NCI-H774 (cell line): ENCODE results near the gene PANX2.
"Not testable (repeated sequence)": the region's sequence is repeated elsewhere in the genome, so short reads cannot be mapped to it uniquely, and the experiment has no call there.

Experiments
- DNase-seq: peaks from one replicate; lab custom pipeline; 2025; lab: John Stamatoyannopoulos, UW

Gene PANX2, protein sequence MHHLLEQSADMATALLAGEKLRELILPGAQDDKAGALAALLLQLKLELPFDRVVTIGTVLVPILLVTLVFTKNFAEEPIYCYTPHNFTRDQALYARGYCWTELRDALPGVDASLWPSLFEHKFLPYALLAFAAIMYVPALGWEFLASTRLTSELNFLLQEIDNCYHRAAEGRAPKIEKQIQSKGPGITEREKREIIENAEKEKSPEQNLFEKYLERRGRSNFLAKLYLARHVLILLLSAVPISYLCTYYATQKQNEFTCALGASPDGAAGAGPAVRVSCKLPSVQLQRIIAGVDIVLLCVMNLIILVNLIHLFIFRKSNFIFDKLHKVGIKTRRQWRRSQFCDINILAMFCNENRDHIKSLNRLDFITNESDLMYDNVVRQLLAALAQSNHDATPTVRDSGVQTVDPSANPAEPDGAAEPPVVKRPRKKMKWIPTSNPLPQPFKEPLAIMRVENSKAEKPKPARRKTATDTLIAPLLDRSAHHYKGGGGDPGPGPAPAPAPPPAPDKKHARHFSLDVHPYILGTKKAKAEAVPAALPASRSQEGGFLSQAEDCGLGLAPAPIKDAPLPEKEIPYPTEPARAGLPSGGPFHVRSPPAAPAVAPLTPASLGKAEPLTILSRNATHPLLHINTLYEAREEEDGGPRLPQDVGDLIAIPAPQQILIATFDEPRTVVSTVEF

DNA sequence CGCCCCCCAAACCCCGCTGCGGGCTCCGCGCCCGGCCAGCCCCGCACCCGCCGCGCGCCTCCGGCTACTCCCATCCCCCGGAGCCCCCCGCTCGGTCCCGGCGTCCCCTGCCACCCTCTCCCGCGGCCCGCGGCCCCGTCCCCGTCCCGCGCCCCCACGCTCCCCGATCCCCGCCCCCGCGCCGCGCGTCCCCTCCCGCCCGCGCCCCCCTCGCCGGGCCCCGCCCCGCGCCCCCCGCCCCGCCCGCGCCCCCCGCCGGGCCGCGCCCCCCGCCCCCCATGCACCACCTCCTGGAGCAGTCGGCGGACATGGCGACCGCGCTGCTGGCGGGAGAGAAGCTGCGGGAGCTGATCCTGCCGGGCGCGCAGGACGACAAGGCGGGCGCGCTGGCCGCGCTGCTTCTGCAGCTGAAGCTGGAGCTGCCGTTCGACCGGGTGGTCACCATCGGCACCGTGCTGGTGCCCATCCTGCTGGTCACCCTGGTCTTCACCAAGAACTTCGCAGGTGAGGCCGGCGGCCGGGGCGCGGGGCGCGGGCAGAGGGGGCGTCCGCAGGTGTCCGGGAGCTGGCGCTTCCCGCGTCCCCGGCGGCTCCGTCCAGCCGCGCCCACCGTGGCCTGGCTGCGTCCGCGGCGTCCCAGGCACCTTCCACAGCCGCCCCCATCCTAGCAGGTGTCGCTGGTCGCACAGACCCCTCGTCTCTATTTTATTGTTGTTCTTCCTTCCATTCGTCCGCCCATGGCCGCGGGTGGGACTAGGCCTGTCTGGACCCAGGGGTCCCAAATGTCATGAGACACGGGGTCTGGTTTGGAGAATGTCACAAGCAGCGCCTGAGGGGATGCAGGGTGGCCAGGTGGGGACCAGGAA, at the start of gene PANX2:
Gene PANX2, plus strand, starts transcription at position 279 of the 866 bp plus-strand sequence. Its CDS starts 0 bp downstream, at position 279.
- DNase-seq = no peak

GRCh38 chr22:50121202-50121740, 49.3 kb upstream of the PANX2 start:
- DNase-seq = no peak

DNA sequence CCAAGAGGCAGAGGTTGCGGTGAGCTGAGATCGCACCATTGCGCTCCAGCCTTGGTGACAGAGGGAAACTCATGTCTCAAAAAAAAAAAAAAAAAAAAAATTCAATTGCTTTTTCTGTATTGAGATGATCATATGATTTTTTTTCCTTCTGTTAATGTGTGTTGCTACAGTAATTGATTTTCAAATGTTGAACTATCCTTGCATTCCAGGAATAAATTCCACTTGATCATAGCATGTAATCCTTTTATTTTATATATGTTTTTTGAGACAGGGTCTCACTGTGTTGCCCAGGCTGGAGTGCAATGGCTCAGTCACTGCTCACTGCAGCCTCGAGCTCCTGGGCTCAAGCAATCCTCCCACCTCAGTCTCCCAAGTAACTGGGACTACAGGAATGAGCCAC, 47.4 kb upstream of the PANX2 start:
- DNase-seq = no peak

- no peak for DNase-seq
Measured at GRCh38 chr22:50125029-50125428, 45.5 kb upstream of the PANX2 start.

GRCh38 chr22:50129121-50129736, 41.3 kb upstream of the PANX2 start:
- DNase-seq = no peak

DNA sequence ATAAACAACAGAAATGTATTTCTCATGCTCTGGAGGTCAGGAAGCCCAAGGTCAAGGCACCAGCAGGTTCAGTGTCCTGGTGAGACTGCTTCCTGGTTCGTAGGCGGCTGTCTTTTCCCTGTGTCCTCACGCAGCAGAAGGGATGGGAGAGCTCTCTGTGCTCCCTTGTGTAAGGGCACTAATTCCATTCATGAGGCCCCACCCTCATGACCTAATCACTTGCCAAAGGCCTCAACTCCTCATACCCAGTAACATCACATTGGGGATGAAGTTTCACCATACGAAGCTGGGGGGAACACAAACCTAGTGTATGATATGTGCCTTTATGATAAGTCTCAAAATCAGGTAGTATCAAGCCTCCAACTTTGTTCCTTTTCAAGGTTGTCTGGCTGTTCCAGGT, 38.6 kb upstream of the PANX2 start:
- DNase-seq = no peak

GRCh38 chr22:50134481-50134880, 36.0 kb upstream of the PANX2 start:
- no peak for DNase-seq

DNA sequence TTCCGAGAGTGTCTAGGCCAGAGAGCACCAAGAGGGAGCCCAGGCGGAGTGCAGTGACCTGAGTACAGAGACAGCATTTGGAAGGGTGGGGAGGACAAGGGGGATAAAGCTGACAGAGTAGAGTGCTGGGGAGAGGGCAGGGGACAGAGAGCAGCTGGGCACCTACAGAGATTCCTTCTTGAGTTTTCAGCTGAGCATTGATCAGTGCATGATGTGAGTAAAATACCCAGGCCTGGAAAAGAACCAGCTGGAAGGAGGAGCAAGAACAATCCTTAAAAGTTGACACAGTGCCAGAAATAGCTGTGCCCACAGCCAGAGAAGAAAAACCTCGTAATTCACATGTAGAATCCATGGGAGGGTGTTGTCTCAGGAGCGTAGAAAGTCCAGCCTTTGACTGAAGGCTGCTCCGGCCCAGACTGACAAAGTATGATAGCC, 33.9 kb upstream of the PANX2 start:
- DNase-seq = no peak

- not testable (repeated sequence) for DNase-seq
Measured at GRCh38 chr22:50137277-50137676, 33.3 kb upstream of the PANX2 start.

DNA sequence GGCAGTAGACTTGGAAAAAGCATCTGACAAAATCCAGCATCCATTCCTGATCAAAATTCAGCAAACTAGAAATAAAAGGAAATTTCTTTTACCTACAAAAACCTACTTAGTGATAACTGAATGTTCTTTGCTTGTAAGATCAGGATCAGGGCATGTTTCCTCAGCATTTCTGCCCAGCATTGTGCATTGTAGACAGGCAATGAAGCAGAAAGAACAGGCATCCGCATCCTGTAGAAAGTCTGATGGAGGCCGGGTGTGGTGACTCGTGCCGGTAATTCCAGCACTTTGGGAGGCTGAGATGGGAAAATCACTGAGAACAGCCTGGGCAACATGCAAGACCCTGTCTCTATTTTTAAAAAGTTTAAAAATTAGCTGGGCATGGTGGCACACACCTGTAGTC, 32.5 kb upstream of the PANX2 start:
- DNase-seq = no peak

DNA sequence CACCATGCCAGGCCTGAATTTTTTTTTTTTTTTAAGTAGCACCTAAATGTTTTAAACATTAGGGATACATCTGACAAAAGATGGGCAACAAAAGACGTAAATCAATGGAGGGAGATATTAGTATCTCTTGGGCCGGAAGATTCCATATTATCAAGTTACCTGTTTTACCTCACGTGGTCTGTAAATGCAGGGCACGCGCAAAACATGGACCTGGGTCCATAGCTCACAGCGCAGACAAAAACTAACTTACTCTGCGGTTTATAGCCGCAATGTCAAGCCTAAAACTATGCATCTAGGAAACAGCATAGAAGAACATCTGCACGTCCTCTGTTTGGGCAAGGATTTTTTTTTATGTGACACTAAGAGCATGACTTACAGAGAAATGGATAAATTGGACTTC, 31.5 kb upstream of the PANX2 start:
- no peak for DNase-seq

GRCh38 chr22:50139843-50140415, 30.6 kb upstream of the PANX2 start:
- DNase-seq = peak; percentile 91

- no peak for DNase-seq
Measured at GRCh38 chr22:50140615-50141014, 29.9 kb upstream of the PANX2 start.

GRCh38 chr22:50141462-50141861, 29.1 kb upstream of the PANX2 start:
- peak; percentile 25 for DNase-seq

GRCh38 chr22:50141891-50142363, 28.6 kb upstream of the PANX2 start:
- peak; percentile 22 for DNase-seq

- no peak for DNase-seq
Measured at GRCh38 chr22:50143096-50143495, 27.4 kb upstream of the PANX2 start.

- no peak for DNase-seq
Measured at GRCh38 chr22:50144005-50144614, 26.4 kb upstream of the PANX2 start.

GRCh38 chr22:50145721-50146438, 24.7 kb upstream of the PANX2 start:
- DNase-seq = no peak

DNA sequence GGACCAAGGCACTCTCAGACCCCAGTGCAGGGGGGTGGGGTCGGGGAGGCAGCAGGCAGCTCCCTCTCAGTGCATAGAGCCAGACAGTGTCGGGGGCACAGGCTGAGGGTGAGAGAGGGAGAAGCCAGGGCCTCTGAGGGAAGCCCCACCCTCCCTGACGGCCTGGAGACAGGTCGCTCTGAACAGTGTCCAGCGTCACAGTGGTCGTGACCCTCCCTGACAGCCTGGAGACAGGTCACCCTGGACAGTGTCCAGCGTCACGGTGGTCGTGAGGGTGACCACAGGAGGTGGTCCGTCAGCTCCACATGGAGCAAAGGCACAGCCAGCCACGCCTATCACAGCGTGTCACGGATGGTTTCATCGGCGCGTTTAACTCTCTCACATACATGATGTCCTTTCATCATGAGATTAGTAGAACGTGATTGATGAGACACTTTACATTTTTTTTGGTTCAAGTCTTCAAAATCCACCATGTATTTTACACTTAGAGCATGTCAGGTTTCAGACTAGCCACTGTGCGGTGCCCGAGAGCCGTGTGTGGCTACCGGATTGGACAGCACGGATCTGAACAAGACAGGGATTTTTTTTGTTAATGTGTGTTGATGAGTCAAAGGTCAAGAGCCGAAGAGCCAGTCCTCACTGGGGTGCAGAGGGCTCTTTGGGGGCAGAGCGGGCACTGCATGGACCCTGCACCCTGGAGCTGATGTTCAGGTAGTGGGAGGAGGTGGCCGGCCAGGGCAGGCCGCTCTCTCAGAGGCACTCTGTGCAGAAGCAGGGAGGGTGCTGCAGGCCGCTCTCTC, 23.9 kb upstream of the PANX2 start:
- peak; percentile 16 for DNase-seq
